K562 (cell line): ENCODE data around the gene SERPINE2. TPM values are rescaled to one million over a fixed set of nuclear protein-coding genes. Genes with fewer than 3 reads are reported as not detected.

Experiments used
- ATAC-seq: fragments of 200-7000 bp; cut with Tn5 transposase; 3 replicates; pipeline ENCODE4 v1.9.1; 2020; ENCODE audit warnings: moderate library complexity
- BruUV-seq: library from RNA; stranded (reverse); fragments of 400-500 nt; replicated peaks from 2 replicates; lab custom pipeline; 2021; lab: Mats Ljungman, UMichigan
- CTCF ChIA-PET: fragments of 300-600 bp; formaldehyde crosslinking; extraction: SDS; loops from one replicate; lab custom pipeline; 2021; ENCODE audit warnings: low intra/inter-chr PET ratio; lab: Yijun Ruan, JAX
- POLR2A ChIA-PET: fragments of 300-600, 350-650 bp; sonication (Branson Sonifier 250); formaldehyde crosslinking; extraction: SDS; loops from one replicate; lab custom pipeline; 2021; ENCODE audit warnings: antibody characterized with exemption, inconsistent platforms; lab: Yijun Ruan, JAX
- DNase-seq, 4 experiments: peaks; one replicate each; pipeline versions ENCODE4 v3.0.0 to v3.0.0-alpha.2; 2011 to 2018; ENCODE audit warnings: low spot score in 3 of 4, mixed read lengths in 3 of 4; ENCODE audit errors: extremely low read depth in 1 of 4
- FAIRE-seq: peaks from 2 replicates; lab custom pipeline; 2011; peaks lifted over from hg19 to GRCh38; lab: Jason Lieb, UNC
- H2AFZ ChIP-seq: 2 replicates; pipeline ENCODE4 v1.6.0; 2011; ENCODE audit warnings: low read depth, low read length, control low read depth, inconsistent platforms
- H3K27ac ChIP-seq: fragments of 200-600 bp; 3 replicates; pipeline ENCODE4 v1.8.0; 2011; ENCODE audit warnings: low read depth, mild to moderate bottlenecking, control low read depth, inconsistent platforms, low read length, moderate library complexity, mixed read lengths; ENCODE audit errors: extremely low read depth
- H3K27me3 ChIP-seq, 2 experiments: fragments of 300-600 bp in 1 of 2; 2 replicates in 1 of 2; 3 replicates in 1 of 2; pipeline versions ENCODE4 v1.6.0 to v1.8.0; 2011; ENCODE audit warnings: inconsistent platforms in 2 of 2, low read length in 2 of 2, mild to moderate bottlenecking in 1 of 2, mixed read lengths in 1 of 2, moderate library complexity in 1 of 2; ENCODE audit not compliant: control insufficient read depth in 2 of 2, insufficient read depth in 2 of 2
- H3K36me3 ChIP-seq: fragments of 300-600 bp; 3 replicates; pipeline ENCODE4 v1.8.0; 2011; ENCODE audit warnings: mild to moderate bottlenecking, low read length, inconsistent platforms; ENCODE audit not compliant: control insufficient read depth, insufficient read depth
- H3K4me1 ChIP-seq, 2 experiments: fragments of 200-600 bp in 1 of 2; replicated peaks in 1 of 2; 2 replicates in 1 of 2; 3 replicates in 1 of 2; pipeline versions ENCODE4 v1.5.1 to v1.8.0; 2011; ENCODE audit warnings: inconsistent platforms in 2 of 2, low read length in 2 of 2, mild to moderate bottlenecking in 1 of 2, mixed read lengths in 1 of 2, moderate library complexity in 1 of 2; ENCODE audit not compliant: control insufficient read depth in 2 of 2, insufficient read depth in 2 of 2
- H3K4me2 ChIP-seq: 2 replicates; pipeline ENCODE4 v1.6.1; 2011; ENCODE audit warnings: low read length, control low read depth, inconsistent platforms, mixed read lengths; ENCODE audit not compliant: insufficient read depth
- H3K4me3 ChIP-seq: fragments of 200-600 bp; sonication (generic), shearing (Covaris generic); 2 replicates; pipeline ENCODE4 v1.5.1; 2016; ENCODE audit warnings: control low read depth, inconsistent platforms
- H3K79me2 ChIP-seq: fragments of 200-600 bp; 3 replicates; pipeline ENCODE4 v1.8.0; 2011; ENCODE audit warnings: low read length, inconsistent platforms; ENCODE audit not compliant: control insufficient read depth, insufficient read depth
- H3K9ac ChIP-seq, 2 experiments: 2 replicates each; pipeline versions ENCODE4 v1.6.0 to v1.6.1; 2011; ENCODE audit warnings: low read depth in 2 of 2, low read length in 2 of 2, control low read depth in 1 of 2, inconsistent platforms in 1 of 2, mild to moderate bottlenecking in 1 of 2, mixed read lengths in 1 of 2; ENCODE audit not compliant: insufficient read depth in 1 of 2
- H3K9me1 ChIP-seq: one replicate; pipeline ENCODE4 v1.6.0; 2011; ENCODE audit warnings: inconsistent platforms, mild to moderate bottlenecking, low read length, moderate library complexity; ENCODE audit not compliant: control insufficient read depth, insufficient read depth
- H3K9me3 ChIP-seq: replicated peaks from 2 replicates; pipeline ENCODE4 v1.5.1; 2011; ENCODE audit warnings: low read depth, low read length, inconsistent platforms; ENCODE audit not compliant: control insufficient read depth, insufficient read depth
- H4K20me1 ChIP-seq: replicated peaks from 2 replicates; pipeline ENCODE4 v1.6.1; 2011; ENCODE audit warnings: low read length, inconsistent platforms, mixed read lengths; ENCODE audit not compliant: control insufficient read depth, insufficient read depth
- CBFA2T2 ChIP-seq: fragments of 450-650 bp; conservative IDR thresholded peaks from 2 replicates; pipeline ENCODE4 v1.6.1; 2017; ENCODE audit warnings: mild to moderate bottlenecking
- ETV5 ChIP-seq: sonication (generic); formaldehyde crosslinking; IDR thresholded peaks from 2 replicates; pipeline ENCODE4 v1.4.0; 2020; ENCODE audit warnings: low read depth, mild to moderate bottlenecking, missing genetic modification reagents
- HMGN3 ChIP-seq: IDR thresholded peaks from 2 replicates; pipeline ENCODE4 v1.6.1; 2011; ENCODE audit warnings: borderline replicate concordance, low read depth, mild to moderate bottlenecking, mixed read lengths, low read length; ENCODE audit not compliant: insufficient read length; ENCODE audit errors: extremely low read depth
- KDM1A ChIP-seq, 2 experiments: fragments of 450-650 bp; IDR thresholded peaks; 2 replicates each; pipeline ENCODE4 v1.6.1; 2016; ENCODE audit warnings: mild to moderate bottlenecking in 2 of 2
- MAX ChIP-seq: sonication (generic); formaldehyde crosslinking; IDR thresholded peaks from 2 replicates; pipeline ENCODE4 v1.9.0; 2022; ENCODE audit warnings: mild to moderate bottlenecking, missing genetic modification reagents
- MCM3 ChIP-seq: fragments of 450-650 bp; IDR thresholded peaks from 2 replicates; pipeline ENCODE4 v1.6.1; 2016
- NR0B1 ChIP-seq: fragments of 450-650 bp; IDR thresholded peaks from one replicate; pipeline ENCODE4 v1.6.1; 2018; ENCODE audit warnings: mild to moderate bottlenecking, moderate library complexity; ENCODE audit not compliant: partially characterized antibody
- NRF1 ChIP-seq, 2 experiments: fragments of 450-650 bp; IDR thresholded peaks in 1 of 2; conservative IDR thresholded peaks in 1 of 2; 2 replicates each; pipeline ENCODE4 v1.6.1; 2014; ENCODE audit warnings: mild to moderate bottlenecking in 2 of 2
- PRPF4 ChIP-seq: fragments of 200-400 bp; formaldehyde crosslinking; IDR thresholded peaks from one replicate; pipeline ENCODE4 v1.6.1; 2017; ENCODE audit warnings: low read length, low read depth, mild to moderate bottlenecking; ENCODE audit not compliant: insufficient read depth, poor library complexity, severe bottlenecking
- RBM25 ChIP-seq: fragments of 200-400 bp; formaldehyde crosslinking; IDR thresholded peaks from 2 replicates; pipeline ENCODE4 v1.6.1; 2018; ENCODE audit warnings: low read length, low read depth, moderate library complexity; ENCODE audit not compliant: severe bottlenecking
- SNAPC5 ChIP-seq: fragments of 250-450 bp; sonication (Bioruptor Pico); IDR thresholded peaks from 2 replicates; pipeline ENCODE4 v1.8.0; 2021; ENCODE audit warnings: moderate library complexity, mild to moderate bottlenecking, inconsistent platforms
- STAT5B ChIP-seq: fragments of 250-450 bp; sonication (Bioruptor Pico); IDR thresholded peaks from 2 replicates; pipeline ENCODE4 v1.8.0; 2021; ENCODE audit warnings: mild to moderate bottlenecking, inconsistent platforms
- ZBTB33 ChIP-seq: sonication (generic); formaldehyde crosslinking; IDR thresholded peaks from 2 replicates; pipeline ENCODE4 v1.8.1; 2023; ENCODE audit warnings: mild to moderate bottlenecking, missing genetic modification reagents
- ZFP91 ChIP-seq: sonication (generic); formaldehyde crosslinking; IDR thresholded peaks from 2 replicates; pipeline ENCODE4 v1.8.0; 2022; ENCODE audit warnings: mild to moderate bottlenecking, missing genetic modification reagents
- whole genome bisulfite sequencing: fragments of 100-300 bp; shearing (Covaris generic); methylation state at CpG from one replicate; pipeline ENCODE4 v1.1.6; 2016; ENCODE audit warnings: low coverage, mixed read lengths; ENCODE audit not compliant: insufficient coverage; ENCODE audit errors: missing lambda C conversion rate; 5-methylcytosine and 5-hydroxymethylcytosine counted together
- in situ Hi-C: fragments of 300-500 bp; cut with MboI; formaldehyde crosslinking; loops from 4 replicates; pipeline ENCODE4 v1.15.0; 2018; ENCODE audit warnings: inconsistent platforms, mixed read lengths
- intact Hi-C: fragments of 100-400 bp; cut with micrococcal nuclease; formaldehyde crosslinking; loops from 2 replicates; pipeline ENCODE4 v1.14.2; 2022
- polyA plus RNA-seq, 8 experiments: library from polyadenylated mRNA; depleted of rRNA in 4 of 8; stranded (reverse) in 5 of 8; unstranded in 3 of 8; fragments of >200 nt; fragmentation: Nextera tagmentation in 2 of 8; fragmentation: Illumina TruSeq in 1 of 8; extraction: Ambion mirVana in 2 of 8; extraction: Trizol in 1 of 8; gene quantifications; 2 replicates each; pipeline versions ENCODE4 v1.2.1 to v1.2.3, GENCODE V29; 2011 to 2014; ENCODE audit warnings: inconsistent platforms in 1 of 8, missing spikeins in 1 of 8
- total RNA-seq, 7 experiments: library from RNA; depleted of rRNA in 6 of 7; stranded (reverse); fragments of >200 nt in 6 of 7; fragmentation: Illumina TruSeq in 2 of 7; extraction: Trizol in 2 of 7; gene quantifications; 2 replicates each; pipeline versions ENCODE4 v1.2.1 to v1.2.3, GENCODE V29; 2011 to 2021; ENCODE audit warnings: low replicate concordance in 1 of 7

SERPINE2 gene
- total and polyA plus RNA-seq, 9 of the 15 experiments (the other 6 are each of a cell fraction or from before 2014, with no cell fraction given): 0.03 to 0.16 (median 0.13) TPM; not detected in 6

- Histone ChIP-seq H4K20me1 (no peaks in the 10 kb centered on the region), H3K36me3 (no peaks in the 10 kb centered on the region; the same call in 2 of the 3 replicates), H3K9me1 (no peaks in the 10 kb centered on the region), H3K9ac (no peak overlapping the region), H2AFZ (peak overlapping the region; percentile 80), H3K4me2 (peak overlapping the region; percentile 73; the same call in 1 of the 2 replicates), H3K4me3 (no peak overlapping the region), H3K79me2 (peaks cover 24% of the 10 kb centered on the region), H3K4me1 (peaks cover 15 to 17% of the 10 kb centered on the region in 2 experiments; a peak in 4 of 5 replicates), H3K27ac (no peak overlapping the region), H3K27me3 (no peaks in the 10 kb centered on the region), H3K9me3 (no peaks in the 10 kb centered on the region)
- ChIA-PET POLR2A (interaction anchor here (0.5 to 1.1 kb wide), 3 partner anchors 9 to 305 kb away, joined by 3 read pairs; partner anchors contain the start of gene MRPL44), CTCF (no interaction called here)
- intact Hi-C loops: loop anchor here (1.0 kb wide), 1 partner anchor 12 kb away; the partner anchor contains the start of gene MRPL44
- DNase-seq (no peak), ATAC-seq (no peak), FAIRE-seq (no peak)
- in situ Hi-C loops: no loop called here
- no peak for TF ChIP-seq SNAPC5 (CRISPR knock-in tag)
- TF ChIP-seq HMGN3: no peak
- TF ChIP-seq NRF1 (conservative IDR thresholded peaks at IDR 0.05 in 1 of 2, IDR thresholded peaks at IDR 0.05 in 1 of 2): no peak
- no peak for TF ChIP-seq MAX
- no peak for TF ChIP-seq NR0B1
- TF ChIP-seq PRPF4: no peak
- peak; percentile 21 for TF ChIP-seq RBM25
- no peak for TF ChIP-seq CBFA2T2
- TF ChIP-seq ZBTB33 (CRISPR knock-in tag): no peak
- no peak for TF ChIP-seq MCM3
- no peak for TF ChIP-seq ZFP91 (CRISPR knock-in tag)
- TF ChIP-seq KDM1A (IDR thresholded peaks at IDR 0.05): peak; percentile 6 to 21; a peak in 1 of 4 replicates
- no peak for TF ChIP-seq STAT5B (CRISPR knock-in tag)
- TF ChIP-seq ETV5: no peak
- BruUV-seq: no TSS peak
- 33% methylated on average over 4 of the region's 4 CpGs for WGBS
These were observed 93.3 kb downstream of the SERPINE2 start for GRCh38 chr2:223945755-223946154.
